K562 (cell line): ENCODE results near the gene OVOL3. TPM values are rescaled to one million over a fixed set of nuclear protein-coding genes. Genes with fewer than 3 reads are reported as not detected.

ENCODE experiments used
- ATAC-seq: fragments of 200-7000 bp; cut with Tn5 transposase; 3 replicates; pipeline ENCODE4 v1.9.1; 2020; ENCODE audit warnings: moderate library complexity
- BruUV-seq: library from RNA; stranded (reverse); fragments of 400-500 nt; replicated peaks from 2 replicates; lab custom pipeline; 2021; lab: Mats Ljungman, UMichigan
- CTCF ChIA-PET: fragments of 300-600 bp; formaldehyde crosslinking; extraction: SDS; loops from one replicate; lab custom pipeline; 2021; ENCODE audit warnings: low intra/inter-chr PET ratio; lab: Yijun Ruan, JAX
- POLR2A ChIA-PET: fragments of 300-600, 350-650 bp; sonication (Branson Sonifier 250); formaldehyde crosslinking; extraction: SDS; loops from one replicate; lab custom pipeline; 2021; ENCODE audit warnings: antibody characterized with exemption, inconsistent platforms; lab: Yijun Ruan, JAX
- DNase-seq, 4 experiments: peaks; one replicate each; pipeline versions ENCODE4 v3.0.0 to v3.0.0-alpha.2; 2011 to 2018; ENCODE audit warnings: low spot score in 3 of 4, mixed read lengths in 3 of 4; ENCODE audit errors: extremely low read depth in 1 of 4
- FAIRE-seq: peaks from 2 replicates; lab custom pipeline; 2011; peaks lifted over from hg19 to GRCh38; lab: Jason Lieb, UNC
- H2AFZ ChIP-seq: 2 replicates; pipeline ENCODE4 v1.6.0; 2011; ENCODE audit warnings: low read depth, low read length, control low read depth, inconsistent platforms
- H3K27ac ChIP-seq: fragments of 200-600 bp; 3 replicates; pipeline ENCODE4 v1.8.0; 2011; ENCODE audit warnings: low read depth, mild to moderate bottlenecking, control low read depth, inconsistent platforms, low read length, moderate library complexity, mixed read lengths; ENCODE audit errors: extremely low read depth
- H3K27me3 ChIP-seq, 2 experiments: fragments of 300-600 bp in 1 of 2; 2 replicates in 1 of 2; 3 replicates in 1 of 2; pipeline versions ENCODE4 v1.6.0 to v1.8.0; 2011; ENCODE audit warnings: inconsistent platforms in 2 of 2, low read length in 2 of 2, mild to moderate bottlenecking in 1 of 2, mixed read lengths in 1 of 2, moderate library complexity in 1 of 2; ENCODE audit not compliant: control insufficient read depth in 2 of 2, insufficient read depth in 2 of 2
- H3K36me3 ChIP-seq: fragments of 300-600 bp; 3 replicates; pipeline ENCODE4 v1.8.0; 2011; ENCODE audit warnings: mild to moderate bottlenecking, low read length, inconsistent platforms; ENCODE audit not compliant: control insufficient read depth, insufficient read depth
- H3K4me1 ChIP-seq, 2 experiments: fragments of 200-600 bp in 1 of 2; replicated peaks in 1 of 2; 2 replicates in 1 of 2; 3 replicates in 1 of 2; pipeline versions ENCODE4 v1.5.1 to v1.8.0; 2011; ENCODE audit warnings: inconsistent platforms in 2 of 2, low read length in 2 of 2, mild to moderate bottlenecking in 1 of 2, mixed read lengths in 1 of 2, moderate library complexity in 1 of 2; ENCODE audit not compliant: control insufficient read depth in 2 of 2, insufficient read depth in 2 of 2
- H3K4me2 ChIP-seq: 2 replicates; pipeline ENCODE4 v1.6.1; 2011; ENCODE audit warnings: low read length, control low read depth, inconsistent platforms, mixed read lengths; ENCODE audit not compliant: insufficient read depth
- H3K4me3 ChIP-seq: fragments of 200-600 bp; sonication (generic), shearing (Covaris generic); 2 replicates; pipeline ENCODE4 v1.5.1; 2016; ENCODE audit warnings: control low read depth, inconsistent platforms
- H3K79me2 ChIP-seq: fragments of 200-600 bp; 3 replicates; pipeline ENCODE4 v1.8.0; 2011; ENCODE audit warnings: low read length, inconsistent platforms; ENCODE audit not compliant: control insufficient read depth, insufficient read depth
- H3K9ac ChIP-seq, 2 experiments: 2 replicates each; pipeline versions ENCODE4 v1.6.0 to v1.6.1; 2011; ENCODE audit warnings: low read depth in 2 of 2, low read length in 2 of 2, control low read depth in 1 of 2, inconsistent platforms in 1 of 2, mild to moderate bottlenecking in 1 of 2, mixed read lengths in 1 of 2; ENCODE audit not compliant: insufficient read depth in 1 of 2
- H3K9me1 ChIP-seq: one replicate; pipeline ENCODE4 v1.6.0; 2011; ENCODE audit warnings: inconsistent platforms, mild to moderate bottlenecking, low read length, moderate library complexity; ENCODE audit not compliant: control insufficient read depth, insufficient read depth
- H3K9me3 ChIP-seq: replicated peaks from 2 replicates; pipeline ENCODE4 v1.5.1; 2011; ENCODE audit warnings: low read depth, low read length, inconsistent platforms; ENCODE audit not compliant: control insufficient read depth, insufficient read depth
- H4K20me1 ChIP-seq: replicated peaks from 2 replicates; pipeline ENCODE4 v1.6.1; 2011; ENCODE audit warnings: low read length, inconsistent platforms, mixed read lengths; ENCODE audit not compliant: control insufficient read depth, insufficient read depth
- AFF4 ChIP-seq: sonication (generic); formaldehyde crosslinking; IDR thresholded peaks from 2 replicates; pipeline ENCODE4 v1.8.0; 2023; ENCODE audit warnings: mild to moderate bottlenecking, missing genetic modification reagents
- FOS ChIP-seq: IDR thresholded peaks from 3 replicates; pipeline ENCODE4 v1.6.1; 2011; ENCODE audit not compliant: insufficient read length; ENCODE audit errors: extremely low read depth
- NFATC3 ChIP-seq: fragments of 450-650 bp; IDR thresholded peaks from 2 replicates; pipeline ENCODE4 v1.6.1; 2017; ENCODE audit warnings: mild to moderate bottlenecking
- NFXL1 ChIP-seq: fragments of 450-650 bp; formaldehyde crosslinking; IDR thresholded peaks from 2 replicates; pipeline ENCODE4 v1.4.0; 2021; ENCODE audit warnings: mild to moderate bottlenecking
- WGBS: fragments of 100-300 bp; shearing (Covaris generic); methylation state at CpG from one replicate; pipeline ENCODE4 v1.1.6; 2016; ENCODE audit warnings: low coverage, mixed read lengths; ENCODE audit not compliant: insufficient coverage; ENCODE audit errors: missing lambda C conversion rate; 5-methylcytosine and 5-hydroxymethylcytosine counted together
- in situ Hi-C: fragments of 300-500 bp; cut with MboI; formaldehyde crosslinking; loops from 4 replicates; pipeline ENCODE4 v1.15.0; 2018; ENCODE audit warnings: inconsistent platforms, mixed read lengths
- intact Hi-C: fragments of 100-400 bp; cut with micrococcal nuclease; formaldehyde crosslinking; loops from 2 replicates; pipeline ENCODE4 v1.14.2; 2022
- polyA plus RNA-seq, 8 experiments: library from polyadenylated mRNA; depleted of rRNA in 4 of 8; stranded (reverse) in 5 of 8; unstranded in 3 of 8; fragments of >200 nt; fragmentation: Nextera tagmentation in 2 of 8; fragmentation: Illumina TruSeq in 1 of 8; extraction: Ambion mirVana in 2 of 8; extraction: Trizol in 1 of 8; gene quantifications; 2 replicates each; pipeline versions ENCODE4 v1.2.1 to v1.2.3, GENCODE V29; 2011 to 2014; ENCODE audit warnings: inconsistent platforms in 1 of 8, missing spikeins in 1 of 8
- total RNA-seq, 7 experiments: library from RNA; depleted of rRNA in 6 of 7; stranded (reverse); fragments of >200 nt in 6 of 7; fragmentation: Illumina TruSeq in 2 of 7; extraction: Trizol in 2 of 7; gene quantifications; 2 replicates each; pipeline versions ENCODE4 v1.2.1 to v1.2.3, GENCODE V29; 2011 to 2021; ENCODE audit warnings: low replicate concordance in 1 of 7

The OVOL3 gene
- total and polyA plus RNA-seq, 9 of the 15 experiments (the other 6 are each of a cell fraction or from before 2014, with no cell fraction given), result not detected

GRCh38 chr19:36125557-36125956 lies 14.6 kb downstream of the OVOL3 start:
- in situ Hi-C loops, result loop anchor here (5.0 kb wide), 1 partner anchor 47 kb away; no protein-coding TSS in a partner anchor
- BruUV-seq, result no TSS peak
- intact Hi-C loops, result no loop called here
- POLR2A ChIA-PET, result interaction anchor here (0.8 kb wide), 1 partner anchor 105 kb away, joined by 3 read pairs; no protein-coding TSS in a partner anchor
- CTCF ChIA-PET, result interaction anchor here (3.4 kb wide), 1 partner anchor 45 kb away, joined by 49 read pairs; no protein-coding TSS in a partner anchor
- Histone ChIP-seq H3K27ac (no peak overlapping the region), H2AFZ (no peak overlapping the region), H3K27me3 (no peaks in the 10 kb centered on the region), H3K4me2 (no peak overlapping the region), H3K79me2 (no peaks in the 10 kb centered on the region)
- DNase-seq (no peak), FAIRE-seq (no peak)
- 81% methylated on average over 9 of the region's 9 CpGs for WGBS
- no peak for TF ChIP-seq AFF4 (CRISPR knock-in tag)
- no peak for TF ChIP-seq FOS
- TF ChIP-seq NFATC3, result no peak
- TF ChIP-seq NFXL1 (CRISPR knock-in tag), result no peak
- TF ChIP-seq, all 486 proteins: peak for 0
- peaks cover 0 to 26% of the 10 kb centered on the region in 2 experiments; a peak in 2 of 5 replicates for H3K4me1 ChIP-seq
- peaks cover 6% of the 10 kb centered on the region; the same call in 1 of the 3 replicates for H3K36me3 ChIP-seq
- H3K9me3 ChIP-seq, result no peaks in the 10 kb centered on the region
- no peak overlapping the region for H3K4me3 ChIP-seq
- H4K20me1 ChIP-seq, result no peaks in the 10 kb centered on the region
- no peaks in the 10 kb centered on the region for H3K9me1 ChIP-seq
- no peak overlapping the region for H3K9ac ChIP-seq
- ATAC-seq, result no peak
